Measurements from ENCODE around the gene L3MBTL2. TPM values are rescaled to one million over a fixed set of nuclear protein-coding genes. Genes with fewer than 3 reads are reported as not detected.

L3MBTL2 gene
- total and polyA plus RNA-seq, 2 of the 13 experiments (the other 11 are each of a cell fraction or from before 2014, with no cell fraction given), result 13.8 to 33.7 TPM

DNA sequence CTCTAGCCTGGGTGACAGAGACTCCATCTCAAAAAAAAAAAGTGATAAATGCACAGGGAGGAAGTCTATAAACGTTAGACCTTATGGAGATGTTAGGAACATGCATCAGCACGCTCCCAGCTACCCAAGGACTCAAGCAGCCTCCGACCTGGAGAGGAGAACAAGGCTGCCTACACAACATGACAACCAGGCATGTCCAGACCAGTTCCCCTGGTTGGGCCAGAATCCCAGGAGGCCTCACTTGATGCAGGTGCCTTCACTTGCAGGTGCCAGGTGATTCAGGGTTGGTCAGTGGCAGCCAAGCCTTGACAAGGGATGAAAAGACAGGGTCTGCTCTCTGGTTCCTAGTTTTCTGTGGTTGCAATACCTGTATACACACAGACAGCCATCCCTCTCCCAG lies 75.0 kb downstream of the L3MBTL2 start:
- H3K36me3 ChIP-seq (replicated peaks in 1 of 2; ENCODE audit: control insufficient read depth in 1 of 2, insufficient read depth in 2 of 2, low read length in 2 of 2), result peaks cover 12 to 50% of the 10 kb centered on the region in 2 experiments
- no peak for ATAC-seq
- intact Hi-C loops (cut with micrococcal nuclease; ENCODE audit: unreplicated experiment) (loop anchor here (10.0 kb wide), 1 partner anchor 165 kb away; the partner anchor contains the start of gene TOB2), in situ Hi-C loops (cut with HindIII; ENCODE audit: extremely low pct_ligation_motif_present, low pct_unique_long_range_greater_than_20kb) (no loop called here)
- no peak overlapping the region for H3K4me2 ChIP-seq (ENCODE audit: low read depth, low read length)
- peaks cover 23% of the 10 kb centered on the region for H3K79me2 ChIP-seq (ENCODE audit: insufficient read depth, low read length)
- no peak overlapping the region for H2AFZ ChIP-seq (ENCODE audit: low read length)
- no peak overlapping the region for H3K4me3 ChIP-seq (replicated peaks in 1 of 3; ENCODE audit: insufficient read depth in 1 of 3, low read depth in 2 of 3, low read length in 3 of 3)
- POLR2A ChIA-PET, result no interaction called here
- no peak for FAIRE-seq
- no peak for TF ChIP-seq AGO1 (IDR thresholded peaks at IDR 0.05; ENCODE audit: low read depth, low read length, poor library complexity, severe bottlenecking)
- no peak for TF ChIP-seq BRCA1 (CRISPR knock-in tag; IDR thresholded peaks at IDR 0.05)
- no peak for TF ChIP-seq ZNF660 (CRISPR knock-in tag; IDR thresholded peaks at IDR 0.05; ENCODE audit: borderline replicate concordance, low read depth)
- TF ChIP-seq, protein P1, sequence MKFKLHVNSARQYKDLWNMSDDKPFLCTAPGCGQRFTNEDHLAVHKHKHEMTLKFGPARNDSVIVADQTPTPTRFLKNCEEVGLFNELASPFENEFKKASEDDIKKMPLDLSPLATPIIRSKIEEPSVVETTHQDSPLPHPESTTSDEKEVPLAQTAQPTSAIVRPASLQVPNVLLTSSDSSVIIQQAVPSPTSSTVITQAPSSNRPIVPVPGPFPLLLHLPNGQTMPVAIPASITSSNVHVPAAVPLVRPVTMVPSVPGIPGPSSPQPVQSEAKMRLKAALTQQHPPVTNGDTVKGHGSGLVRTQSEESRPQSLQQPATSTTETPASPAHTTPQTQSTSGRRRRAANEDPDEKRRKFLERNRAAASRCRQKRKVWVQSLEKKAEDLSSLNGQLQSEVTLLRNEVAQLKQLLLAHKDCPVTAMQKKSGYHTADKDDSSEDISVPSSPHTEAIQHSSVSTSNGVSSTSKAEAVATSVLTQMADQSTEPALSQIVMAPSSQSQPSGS (CRISPR knock-in tag; IDR thresholded peaks at IDR 0.05), result no peak
- TF ChIP-seq ZNF790 (CRISPR knock-in tag; IDR thresholded peaks at IDR 0.05; ENCODE audit: borderline replicate concordance), result no peak
- TF ChIP-seq, protein P2, sequence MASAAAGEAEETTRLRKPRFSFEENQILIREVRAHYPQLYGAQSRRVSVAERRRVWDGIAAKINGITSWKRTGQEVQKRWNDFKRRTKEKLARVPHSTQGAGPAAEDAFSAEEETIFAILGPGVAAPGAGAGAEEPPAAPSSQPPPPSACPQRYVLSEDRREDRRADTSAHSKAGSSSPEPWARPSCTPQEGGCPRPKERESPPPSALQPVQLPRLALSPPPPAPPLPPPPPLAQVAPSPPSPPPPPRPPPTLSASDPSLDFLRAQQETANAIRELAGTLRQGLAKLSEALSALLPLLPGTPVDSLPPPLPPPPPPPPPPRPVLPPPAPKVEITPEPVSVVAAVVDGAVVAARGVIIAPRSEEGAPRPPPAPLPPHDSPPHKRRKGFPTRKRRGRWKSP (CRISPR knock-in tag; IDR thresholded peaks at IDR 0.05), result no peak
- no peak for TF ChIP-seq MATR3 (CRISPR knock-in tag; IDR thresholded peaks at IDR 0.05)
- TF ChIP-seq RFXANK (CRISPR knock-in tag; IDR thresholded peaks at IDR 0.05), result no peak
- no peaks in the 10 kb centered on the region for H4K20me1 ChIP-seq (ENCODE audit: insufficient read depth, low read length)
- no peak overlapping the region for H3K27ac ChIP-seq (ENCODE audit: extremely low read length, insufficient read depth, low read length)
- no peaks in the 10 kb centered on the region for H3K9me3 ChIP-seq (ENCODE audit: low read length)
- WGBS (ENCODE audit: low lambda C conversion rate), result 85% methylated on average over 3 of the region's 3 CpGs
- H3K9ac ChIP-seq (ENCODE audit: insufficient read depth, low read depth, low read length), result no peak overlapping the region
- H3K4me1 ChIP-seq (ENCODE audit: insufficient read depth, low read length), result peaks cover 18% of the 10 kb centered on the region
- BruUV-seq (replicated peaks), result no TSS peak
- no peak for DNase-seq (ENCODE audit: low spot score)
- CTCF ChIA-PET (ENCODE audit: low intra/inter-chr PET ratio, low total read pairs), result interaction anchor here (0.6 kb wide), 1 partner anchor 34 kb away, joined by 3 read pairs; no protein-coding TSS in a partner anchor
- H3K27me3 ChIP-seq (ENCODE audit: control insufficient read depth in 1 of 2, insufficient read depth in 2 of 2, low read length in 2 of 2), result no peaks in the 10 kb centered on the region
